22Rv1 (cell line): ENCODE data around the gene RITA1.

Experiments
- CTCF ChIP-seq: fragments of 450-650 bp; IDR thresholded peaks from 2 replicates; pipeline ENCODE4 v1.5.1; 2017; ENCODE audit warnings: mild to moderate bottlenecking
- ZFX ChIP-seq: fragments of 450-650 bp; IDR thresholded peaks from 2 replicates; pipeline ENCODE4 v1.6.1; 2017; ENCODE audit warnings: antibody characterized with exemption, borderline replicate concordance

GRCh38 chr12:113137861-113138783, 47.4 kb upstream of the RITA1 start:
- TF ChIP-seq CTCF (no peak), ZFX (no peak)
